HG03457 (cell line): ENCODE results near the gene ACLY.
"Not testable (repeated sequence)": the region's sequence is repeated elsewhere in the genome, so short reads cannot be mapped to it uniquely, and the experiment has no call there.

Source experiments
- ATAC-seq: cut with Tn5 transposase; IDR thresholded peaks from one replicate; pipeline ENCODE4 v1.9.1; 2021; ENCODE audit warnings: moderate number of reproducible peaks; ENCODE audit not compliant: unreplicated experiment

Gene ACLY

GRCh38 chr17:41835800-41836549, 82.8 kb downstream of the ACLY start, which contains the start of gene NT5C3B:
Gene NT5C3B (minus strand): TSS chr17:41836232. CDS start chr17:41836193, 39 bp downstream.
- no peak for ATAC-seq

GRCh38 chr17:41835214-41835799, 83.4 kb downstream of the ACLY start:
- no peak for ATAC-seq

- not testable (repeated sequence) for ATAC-seq
Observed at GRCh38 chr17:41829961-41830360, 88.8 kb downstream of the ACLY start.

GRCh38 chr17:41825175-41825845, 93.4 kb downstream of the ACLY start:
- no peak for ATAC-seq

GRCh38 chr17:41824086-41824485, 94.7 kb downstream of the ACLY start:
- no peak for ATAC-seq

- no peak for ATAC-seq
Observed at GRCh38 chr17:41823580-41823979, 95.2 kb downstream of the ACLY start.

GRCh38 chr17:41823141-41823524, 95.6 kb downstream of the ACLY start:
- no peak for ATAC-seq

GRCh38 chr17:41822216-41823140, 96.3 kb downstream of the ACLY start:
- no peak for ATAC-seq

- no peak for ATAC-seq
Observed at GRCh38 chr17:41821776-41822175, 97.0 kb downstream of the ACLY start.

GRCh38 chr17:41818024-41818423, 100.7 kb downstream of the ACLY start:
- ATAC-seq, result no peak
